Activated CD8-positive, alpha-beta memory T cell treated with anti-CD3 and anti-CD28 coated beads for 24 hours (primary cell): Measurements from ENCODE around the gene C17orf100.
A peak's percentile ranks its signal among the peaks of the same experiment; 100 is the strongest.
"Not testable (repeated sequence)": the region's sequence is repeated elsewhere in the genome, so short reads cannot be mapped to it uniquely, and the experiment has no call there.

Experiments used
- DNase-seq: peaks from one replicate; pipeline ENCODE4 v3.0.0-alpha.2; 2020

C17orf100 gene

DNA sequence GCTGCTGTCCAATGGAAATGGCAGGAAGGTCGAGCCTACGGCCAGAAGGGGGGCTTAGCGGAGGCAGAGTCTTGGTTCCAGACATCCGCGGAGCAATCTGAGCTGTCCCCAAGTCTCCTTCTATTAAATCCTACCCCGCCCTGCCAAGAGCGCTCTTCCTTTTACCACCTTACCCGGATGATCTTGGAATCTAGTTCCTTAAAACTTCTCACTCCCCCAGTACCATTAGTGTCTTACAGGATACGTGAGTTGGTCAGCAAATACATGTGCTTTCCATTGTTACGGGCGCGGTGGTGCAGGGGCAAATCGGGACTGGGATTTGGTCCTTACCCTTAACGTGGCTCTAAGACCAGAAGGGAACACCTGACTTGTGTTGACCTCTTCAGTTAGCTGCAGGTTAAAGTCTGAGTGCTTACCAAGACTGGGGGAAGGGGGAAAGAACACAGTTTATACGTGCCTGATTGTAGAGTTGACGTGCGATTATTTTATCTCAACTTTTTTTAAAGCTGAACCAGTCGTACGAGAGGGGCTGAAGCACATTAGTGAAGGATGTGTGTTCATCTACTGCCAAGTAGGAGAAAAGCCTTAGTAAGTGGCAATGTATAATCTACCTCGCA lies 10.2 kb upstream of the C17orf100 start:
- peak; percentile 66 for DNase-seq

DNA sequence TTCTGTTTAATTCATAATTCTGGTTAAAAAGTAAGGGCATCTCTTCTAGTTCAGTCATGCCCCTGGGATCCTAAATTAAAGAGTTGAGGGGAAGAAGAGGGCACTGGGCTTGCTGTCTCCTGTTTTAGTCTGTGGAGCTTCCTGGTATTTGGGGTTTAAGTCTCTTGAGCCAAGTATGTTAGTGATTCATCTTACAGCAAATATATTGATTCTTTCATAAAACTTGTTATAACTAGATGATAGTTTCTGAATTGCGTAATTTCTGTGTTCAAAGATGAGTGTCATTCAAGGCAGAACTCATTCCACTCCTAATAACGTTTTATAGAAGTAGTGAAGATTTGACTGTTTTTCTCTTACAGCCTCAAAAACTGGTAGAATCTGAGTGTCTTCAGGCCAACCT lies 9.0 kb upstream of the C17orf100 start:
- no peak for DNase-seq

DNA sequence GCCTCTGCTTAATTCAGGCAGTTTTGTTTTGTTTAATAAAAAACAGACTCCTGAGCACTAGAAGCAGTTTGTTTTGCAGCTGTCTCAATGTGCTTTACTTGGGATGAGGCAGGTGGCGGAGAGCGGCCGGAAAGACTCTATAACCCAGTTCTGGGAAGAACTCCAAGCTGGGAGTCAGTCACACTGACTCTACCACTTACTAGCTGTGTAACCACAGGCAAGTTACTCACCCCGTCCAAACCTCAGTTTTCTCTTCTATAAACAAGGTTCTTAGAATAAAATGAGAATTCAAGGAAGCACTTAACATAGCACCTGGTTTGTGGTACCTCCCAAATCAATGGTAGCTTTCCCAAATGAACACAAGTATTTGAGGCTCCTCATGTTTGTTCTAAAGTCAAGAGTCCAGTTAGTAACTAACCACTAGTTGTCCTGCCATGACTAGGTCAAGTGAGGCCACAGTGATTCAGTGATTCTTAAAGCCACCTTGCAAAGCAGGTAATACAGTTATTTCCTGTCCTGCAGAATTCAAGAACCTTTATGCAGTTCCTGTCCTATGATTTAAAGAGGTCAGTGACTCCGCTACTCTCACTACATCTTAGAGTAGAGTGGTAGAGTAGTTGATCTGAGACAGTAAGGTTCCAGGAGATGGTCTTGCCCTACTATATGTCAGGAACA lies 8.0 kb upstream of the C17orf100 start:
- DNase-seq: no peak

- no peak for DNase-seq
Measured at GRCh38 chr17:6648181-6648580, 3.4 kb upstream of the C17orf100 start.

DNA sequence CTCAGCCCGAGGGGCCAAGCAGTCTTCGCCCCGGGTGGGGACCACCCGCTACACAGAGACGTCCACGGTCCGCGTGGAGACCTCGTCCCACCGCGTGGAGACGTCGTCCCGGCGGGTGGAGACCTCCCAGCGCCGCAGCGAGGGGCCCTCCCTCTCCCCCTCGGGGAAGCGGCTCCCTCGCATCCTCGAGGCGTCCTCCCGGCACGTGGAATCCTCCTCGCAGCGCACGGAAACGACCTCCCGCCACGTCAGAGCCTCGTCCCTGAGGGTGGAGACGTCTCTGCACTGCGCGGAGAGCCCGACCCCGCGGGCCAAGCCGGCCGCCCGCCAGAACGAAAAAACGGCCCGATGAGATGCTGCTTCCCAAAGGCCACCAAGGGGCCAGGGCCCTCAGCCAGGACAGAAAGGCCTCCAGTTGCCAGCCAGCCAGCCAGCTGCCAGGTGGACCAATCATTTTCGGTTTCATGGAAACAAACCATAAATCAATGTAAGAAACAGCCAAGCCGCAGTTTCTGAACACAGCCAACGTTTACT lies 424 bp downstream of the C17orf100 start:
- no peak for DNase-seq

- DNase-seq: no peak
Measured at GRCh38 chr17:6654841-6655731, 3.5 kb downstream of the C17orf100 start.

GRCh38 chr17:6655732-6656361 lies 4.3 kb downstream of the C17orf100 start:
- not testable (repeated sequence) for DNase-seq

DNA sequence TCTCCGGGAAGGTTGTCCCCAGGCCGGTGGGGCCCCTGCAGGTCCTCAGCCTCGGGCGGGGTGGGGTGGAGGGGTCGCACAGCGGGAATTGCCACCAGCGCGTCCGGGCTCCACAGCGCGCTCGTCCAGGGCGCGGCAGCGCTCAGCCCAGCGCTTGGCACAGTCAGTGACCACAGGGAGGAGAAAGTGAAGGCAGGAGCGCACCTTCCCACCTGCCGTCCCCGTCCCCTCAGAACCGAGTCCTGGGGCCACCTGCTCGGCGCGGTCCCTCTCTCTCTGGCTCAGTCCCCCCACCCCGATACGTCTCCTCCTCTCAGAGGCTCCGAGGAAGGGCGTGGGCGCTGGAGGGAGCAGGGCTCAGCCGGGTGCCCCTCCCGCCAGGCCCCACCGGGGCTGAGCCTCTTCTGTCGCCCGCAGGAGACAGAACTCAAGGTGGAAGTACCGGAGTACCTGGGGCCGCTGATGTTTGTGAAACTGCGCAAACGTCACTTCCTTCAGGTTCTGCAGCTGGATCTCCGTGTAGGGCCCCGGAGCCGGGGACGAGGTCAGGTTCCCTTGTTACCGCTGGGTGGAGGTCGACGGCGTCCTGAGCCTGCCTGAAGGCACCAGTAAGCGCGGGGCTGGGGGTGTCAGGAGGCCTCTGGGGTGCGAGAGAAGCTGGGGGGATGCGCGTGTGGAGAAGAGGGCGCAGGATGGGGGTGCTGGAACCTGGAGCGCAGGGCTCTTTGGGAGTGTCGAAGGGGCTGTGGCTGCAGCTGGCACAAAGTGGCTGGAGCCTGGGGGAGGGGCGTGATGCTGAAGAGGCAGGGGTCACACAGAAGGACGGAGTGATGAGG lies 5.5 kb downstream of the C17orf100 start:
- peak; percentile 81 for DNase-seq

DNA sequence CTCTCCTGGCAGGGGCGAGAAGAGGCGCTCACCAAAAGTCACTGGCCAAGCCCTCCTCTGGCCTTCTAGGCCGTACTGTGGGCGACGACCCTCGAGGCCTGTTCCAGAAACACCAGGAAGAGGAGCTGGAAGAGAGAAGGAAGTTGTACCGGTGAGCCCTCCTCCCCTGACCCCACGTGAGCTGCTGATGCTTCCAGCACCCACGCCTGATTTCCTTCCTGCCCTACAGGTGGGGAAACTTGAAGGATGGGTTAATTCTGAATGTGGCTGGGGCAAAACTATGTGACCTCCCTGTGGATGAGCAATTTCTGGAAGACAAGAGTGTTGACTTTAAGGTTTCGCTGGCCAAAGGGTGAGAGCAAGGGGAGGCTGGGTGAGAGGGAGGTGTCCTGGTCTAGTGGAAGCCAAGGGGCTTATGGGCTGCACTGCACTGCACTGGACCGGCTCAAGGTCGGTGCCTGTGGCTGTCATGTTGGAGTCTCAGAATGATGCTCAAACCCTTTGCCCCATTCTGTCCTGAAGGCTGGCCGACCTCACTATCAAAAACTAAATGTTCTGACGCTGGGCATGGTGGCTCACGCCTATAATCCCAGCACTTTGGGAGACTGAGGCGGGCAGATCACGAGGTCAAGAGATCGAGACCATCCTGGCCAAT lies 6.2 kb downstream of the C17orf100 start:
- DNase-seq: no peak

DNA sequence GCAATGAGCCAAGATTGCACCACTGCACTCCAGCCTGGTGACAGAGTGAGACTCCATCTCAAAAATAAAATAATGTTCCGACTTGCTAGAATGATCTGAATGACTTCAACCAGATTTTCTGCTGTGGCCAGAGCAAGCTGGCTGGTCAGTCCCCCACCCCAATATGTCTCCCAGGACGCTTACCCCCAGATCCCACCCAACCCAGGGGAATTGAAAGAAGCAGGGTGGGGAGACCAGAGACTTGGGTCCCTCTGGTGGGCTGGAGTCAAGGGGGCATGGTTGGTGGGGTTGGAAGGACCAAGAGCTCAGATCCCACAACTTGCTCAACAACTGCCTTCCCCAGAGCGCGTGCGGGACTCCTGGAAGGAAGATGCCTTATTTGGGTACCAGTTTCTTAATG lies 6.8 kb downstream of the C17orf100 start:
- not testable (repeated sequence) for DNase-seq

GRCh38 chr17:6660101-6660500 lies 8.5 kb downstream of the C17orf100 start:
- peak; percentile 52 for DNase-seq

- no peak for DNase-seq
Measured at GRCh38 chr17:6660805-6661463, 9.4 kb downstream of the C17orf100 start.

DNA sequence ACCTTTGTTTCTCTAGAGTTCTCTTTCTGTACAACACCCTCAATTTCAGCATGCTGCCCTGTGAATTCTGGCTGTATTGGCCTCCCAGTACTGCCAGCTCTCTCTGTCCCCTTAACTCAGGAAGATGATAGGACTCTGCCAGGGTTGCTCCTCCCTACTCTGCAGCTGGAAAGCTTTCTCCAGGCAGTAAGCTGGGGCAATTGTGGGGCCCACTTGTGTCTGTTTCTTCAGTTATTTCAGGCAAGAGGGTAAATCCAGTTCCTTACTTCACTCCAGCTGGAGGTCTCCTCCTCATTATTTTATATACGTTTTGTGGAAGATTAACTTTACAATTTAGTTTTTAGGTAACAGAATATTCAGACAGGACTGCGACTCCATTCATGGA lies 9.9 kb downstream of the C17orf100 start:
- peak; percentile 42 for DNase-seq

GRCh38 chr17:6663200-6663599 lies 11.6 kb downstream of the C17orf100 start:
- DNase-seq: not testable (repeated sequence)

GRCh38 chr17:6666077-6666521 lies 14.5 kb downstream of the C17orf100 start:
- peak; percentile 73 for DNase-seq

DNA sequence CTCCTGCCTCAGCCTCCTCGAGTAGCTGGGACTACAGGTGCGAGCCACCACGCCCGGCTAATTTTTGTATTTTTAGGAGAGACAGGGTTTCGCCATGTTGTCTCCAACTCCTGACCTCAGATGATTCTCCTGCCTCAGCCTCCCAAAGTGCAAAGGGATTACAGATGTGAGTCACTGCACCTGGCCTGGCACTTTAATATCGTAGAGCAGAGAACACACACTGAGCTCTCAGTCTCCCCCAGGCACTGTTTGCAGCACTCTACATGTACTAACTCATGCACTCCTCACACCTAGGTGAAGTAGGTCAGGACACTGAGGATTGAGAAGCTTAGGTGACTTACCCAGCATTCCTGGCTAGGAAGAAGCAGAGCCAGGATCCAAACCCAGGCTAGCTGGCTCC lies 15.0 kb downstream of the C17orf100 start:
- DNase-seq: no peak

DNA sequence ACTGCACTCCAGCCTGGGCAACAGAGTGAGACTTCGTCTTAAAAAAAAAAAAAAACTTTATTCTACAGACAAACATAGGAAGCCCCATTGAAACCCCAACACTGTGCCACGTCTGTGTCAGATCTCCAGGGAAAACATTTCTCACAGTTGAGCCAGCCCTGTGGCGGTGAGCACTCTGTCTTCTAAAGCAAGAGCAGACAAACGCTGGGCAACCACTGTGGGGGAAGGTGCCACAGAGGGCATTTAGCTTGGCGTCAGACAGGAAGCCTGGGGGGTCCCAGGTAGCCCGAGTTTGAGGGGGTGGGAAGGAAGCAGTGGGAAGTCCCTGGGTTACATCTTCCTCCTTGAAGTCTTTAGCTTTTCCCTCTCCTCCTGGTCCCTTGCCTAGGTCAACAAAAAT lies 16.0 kb downstream of the C17orf100 start:
- DNase-seq: no peak

DNA sequence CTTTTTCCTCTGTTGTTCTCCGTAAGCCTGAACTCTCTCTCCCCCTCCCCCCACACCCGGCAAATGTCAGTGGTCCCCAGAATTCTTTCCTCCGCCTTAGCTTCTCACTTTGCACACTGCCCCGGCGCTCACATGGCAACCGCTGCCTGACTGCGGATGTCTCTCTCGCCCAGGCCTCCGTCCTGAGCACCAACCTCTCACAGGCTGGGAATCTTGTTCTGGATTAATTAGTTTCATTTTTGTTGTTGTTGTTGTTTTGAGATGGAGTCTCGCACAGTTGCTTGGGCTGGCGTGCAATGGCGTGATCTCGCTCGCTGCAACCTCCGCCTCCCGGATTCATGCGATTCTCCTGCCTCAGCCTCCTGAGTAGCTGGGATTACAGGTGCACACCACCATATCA lies 16.7 kb downstream of the C17orf100 start:
- DNase-seq: no peak

DNA sequence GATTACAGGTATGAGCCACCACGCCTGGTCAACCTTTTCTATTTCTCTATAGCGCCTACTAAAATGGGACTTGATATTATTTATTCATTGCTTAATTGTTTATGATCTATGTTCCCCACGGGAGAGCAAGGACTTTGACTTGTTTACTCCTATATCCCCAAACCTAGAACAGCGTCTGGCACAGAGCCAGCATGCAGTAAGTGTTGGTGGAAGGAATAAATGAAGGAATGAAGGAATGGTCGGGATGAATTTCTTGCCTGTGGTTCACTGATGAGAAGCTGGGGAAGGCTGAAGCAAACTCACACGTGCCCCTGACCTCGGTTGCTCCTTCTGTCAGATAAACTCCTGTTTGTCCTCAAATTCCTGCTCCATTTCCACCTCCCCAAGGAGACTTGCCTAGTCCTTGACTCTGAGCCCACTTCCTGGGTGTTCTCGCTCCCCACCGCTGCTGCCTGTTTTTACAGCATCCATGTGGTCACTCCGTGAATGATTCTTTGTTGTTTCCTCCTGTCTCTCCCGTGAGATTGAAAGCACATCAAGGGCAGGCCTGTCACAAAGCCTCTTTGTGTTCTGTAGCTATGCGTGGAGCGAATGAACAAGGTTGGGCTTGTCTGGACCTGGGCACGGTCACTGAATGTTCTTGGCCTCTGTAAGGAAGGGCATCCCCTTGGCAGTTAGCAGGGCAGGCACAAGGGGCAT lies 17.3 kb downstream of the C17orf100 start:
- no peak for DNase-seq
